HG03571 (cell line): ENCODE measurements around the gene SLC1A2.
A peak's percentile ranks its signal among the peaks of the same experiment; 100 is the strongest.

Experiments used
- ATAC-seq: cut with Tn5 transposase; IDR thresholded peaks from one replicate; pipeline ENCODE4 v1.9.1; 2021; ENCODE audit not compliant: unreplicated experiment

Gene SLC1A2

DNA sequence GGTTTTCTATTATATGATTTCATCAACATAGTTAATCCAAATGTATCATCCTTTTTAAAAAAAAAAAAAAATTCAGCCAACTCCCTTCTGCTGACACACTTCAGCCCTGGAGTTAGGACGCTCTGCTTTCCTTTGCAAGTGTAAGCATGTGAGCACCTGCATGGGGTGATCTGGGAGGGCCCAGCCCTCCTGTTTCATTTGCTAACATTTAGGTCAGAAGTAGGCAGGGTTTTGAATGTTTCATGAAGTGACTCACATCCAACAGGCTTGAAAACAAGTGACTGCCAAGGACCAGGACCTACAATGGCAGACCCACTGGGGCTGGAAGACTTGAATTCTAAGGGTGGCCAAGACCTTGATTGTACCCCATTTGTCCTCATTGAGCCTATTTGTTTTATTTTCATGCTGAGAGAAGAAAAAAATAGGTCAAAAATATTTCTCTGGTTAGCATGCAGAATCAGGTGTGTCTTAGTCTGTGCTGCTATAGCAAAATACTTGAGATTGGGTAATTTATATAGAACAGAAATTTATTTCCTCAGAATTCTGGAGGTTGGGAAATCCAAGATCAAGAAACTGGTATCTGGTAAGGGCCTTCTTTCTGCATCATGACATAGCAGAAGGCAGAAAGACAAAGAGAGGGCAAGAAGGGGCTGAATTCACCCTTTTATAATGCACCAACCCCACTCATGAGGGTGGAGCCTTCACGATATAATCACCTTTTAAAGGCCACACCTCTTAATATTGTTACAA is 142.8 kb downstream of the SLC1A2 start:
- no peak for ATAC-seq

DNA sequence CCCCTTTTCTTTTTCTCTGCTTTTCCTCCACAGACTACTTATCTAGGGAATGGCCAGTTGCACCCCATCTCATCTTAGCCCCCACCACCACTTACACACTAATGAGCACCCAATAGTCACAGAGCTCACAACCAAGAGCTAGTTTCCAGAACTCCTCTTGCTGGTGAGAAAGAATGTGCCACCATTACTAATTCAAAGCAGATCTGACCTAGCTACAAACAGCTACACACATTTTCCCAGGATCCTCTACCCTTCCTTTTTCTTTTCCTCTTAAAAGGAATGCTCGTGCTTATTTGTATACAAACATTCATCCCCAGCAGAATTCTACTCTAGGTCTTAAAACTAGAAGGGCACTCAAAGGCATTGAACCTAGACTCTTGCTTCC is 143.6 kb downstream of the SLC1A2 start:
- ATAC-seq: no peak

DNA sequence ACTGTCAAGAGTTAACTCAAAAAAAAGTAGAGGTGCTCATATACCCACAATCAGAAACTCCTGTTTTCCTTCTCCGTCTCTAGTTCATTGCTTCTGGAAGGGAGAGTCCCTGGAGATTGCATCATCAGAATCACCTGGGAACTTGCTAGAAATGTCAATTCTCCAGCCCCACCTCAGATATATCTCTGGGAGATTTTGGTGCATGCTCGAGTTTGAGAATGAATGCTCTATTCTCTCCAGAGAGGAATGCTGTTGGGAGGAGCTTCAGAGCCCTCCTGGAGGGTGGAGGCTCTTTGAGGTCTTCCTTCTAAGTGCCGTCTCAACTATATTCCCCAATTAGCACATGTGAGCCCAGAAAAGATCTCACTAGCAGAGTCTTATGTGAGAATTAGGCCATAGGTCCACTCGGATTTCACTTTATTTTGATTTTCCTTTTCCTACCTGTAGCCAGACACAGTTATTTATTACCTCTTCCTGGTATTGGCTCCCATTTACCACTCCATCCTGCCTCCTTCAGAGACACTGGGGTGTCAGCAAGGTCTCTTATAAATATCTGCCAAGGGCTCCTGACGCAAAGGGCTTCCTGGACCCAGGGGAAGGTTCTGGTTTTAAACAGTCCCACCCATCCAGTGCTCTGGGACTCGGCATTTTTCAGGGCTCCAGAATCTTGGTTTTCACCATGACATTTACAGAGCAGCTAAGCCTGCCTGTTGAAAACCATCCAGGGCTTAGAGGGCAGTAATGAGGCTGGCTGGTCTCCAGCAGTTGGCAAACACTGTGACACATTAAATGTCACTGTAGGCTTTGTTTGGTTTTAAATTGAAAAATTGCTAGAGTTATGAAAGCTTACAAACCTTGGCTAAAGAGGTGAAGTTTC is 144.2 kb downstream of the SLC1A2 start:
- ATAC-seq: no peak

DNA sequence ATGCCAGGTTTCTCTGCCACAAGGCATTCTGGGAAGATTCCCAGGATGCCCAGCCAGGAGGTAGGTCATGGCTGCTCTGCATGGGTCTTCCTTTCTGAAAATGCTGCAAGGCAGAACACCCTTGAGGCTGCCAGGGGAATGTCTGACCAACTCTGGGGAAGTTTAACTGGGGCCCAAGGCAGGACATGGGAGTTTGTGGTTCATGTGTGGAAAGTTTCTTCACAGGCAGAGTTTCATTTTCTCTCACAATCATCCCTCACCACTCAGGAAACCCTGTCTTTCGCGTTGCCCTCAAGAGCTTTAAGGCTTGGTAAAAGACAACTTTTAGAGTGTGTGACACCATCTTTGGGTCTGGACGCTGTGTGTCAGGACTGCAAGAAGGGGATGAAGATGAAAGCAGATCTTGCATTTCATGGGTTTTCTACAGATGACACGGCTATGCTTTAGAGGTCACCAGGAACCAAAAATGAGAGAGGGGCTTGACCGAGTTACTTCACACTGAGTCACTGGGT is 146.9 kb downstream of the SLC1A2 start:
- ATAC-seq: peak; percentile 88

DNA sequence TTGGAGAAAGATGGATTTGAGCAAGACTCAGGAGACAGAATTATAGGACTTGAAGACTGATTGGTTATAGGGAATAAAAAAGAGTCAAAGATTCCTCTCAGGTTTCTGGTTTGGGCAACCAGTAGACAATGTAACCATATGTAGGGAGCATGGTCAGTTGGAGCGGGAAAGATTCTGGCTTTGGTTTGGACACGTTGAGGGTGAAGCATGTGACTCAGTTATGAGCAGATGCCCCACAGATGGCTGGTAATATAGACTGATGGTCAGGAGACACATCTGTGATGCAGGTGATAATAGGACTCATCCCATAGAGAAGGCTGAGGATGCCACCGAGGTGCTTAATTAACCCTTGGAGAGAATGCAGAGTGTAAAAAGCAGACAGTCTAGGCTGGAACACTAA is 148.3 kb downstream of the SLC1A2 start:
- no peak for ATAC-seq

DNA sequence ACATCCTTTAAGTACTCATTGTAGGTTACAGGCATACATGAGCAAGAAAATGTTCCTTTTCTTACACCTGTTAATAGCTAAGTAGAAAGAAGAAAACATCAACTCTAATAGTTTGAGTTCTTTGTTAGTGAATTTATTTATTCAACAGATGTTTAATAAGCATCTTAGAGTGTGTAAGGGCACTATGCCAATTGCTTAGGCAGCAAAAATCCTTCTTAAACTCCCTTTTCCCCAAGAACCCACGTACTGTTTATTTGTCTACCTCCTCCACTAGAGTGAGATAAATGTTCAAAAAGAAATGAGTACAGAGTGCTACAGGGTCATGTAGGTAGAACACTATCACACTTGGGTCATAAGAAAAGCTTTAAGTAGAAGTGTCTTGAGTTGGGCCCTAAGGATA is 149.0 kb downstream of the SLC1A2 start:
- ATAC-seq: no peak

DNA sequence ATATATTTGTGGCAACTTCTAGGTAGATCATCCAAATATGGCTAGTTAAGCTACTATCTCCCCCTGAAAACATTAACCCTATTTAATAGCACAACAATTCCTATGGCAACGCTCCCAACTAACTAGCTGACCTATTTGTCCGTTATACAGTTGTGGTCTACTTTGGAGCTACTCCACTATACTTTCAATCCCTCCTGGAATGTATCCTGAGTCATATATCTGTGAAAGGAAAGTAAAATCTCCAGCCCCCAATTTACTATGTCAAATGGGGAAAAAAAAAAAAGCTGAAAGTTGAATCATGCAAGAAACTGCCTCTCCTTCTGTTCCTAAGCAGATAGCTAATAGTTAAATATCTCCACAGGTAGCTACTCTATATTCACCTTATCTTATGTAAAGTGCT is 151.9 kb downstream of the SLC1A2 start:
- ATAC-seq: no peak

DNA sequence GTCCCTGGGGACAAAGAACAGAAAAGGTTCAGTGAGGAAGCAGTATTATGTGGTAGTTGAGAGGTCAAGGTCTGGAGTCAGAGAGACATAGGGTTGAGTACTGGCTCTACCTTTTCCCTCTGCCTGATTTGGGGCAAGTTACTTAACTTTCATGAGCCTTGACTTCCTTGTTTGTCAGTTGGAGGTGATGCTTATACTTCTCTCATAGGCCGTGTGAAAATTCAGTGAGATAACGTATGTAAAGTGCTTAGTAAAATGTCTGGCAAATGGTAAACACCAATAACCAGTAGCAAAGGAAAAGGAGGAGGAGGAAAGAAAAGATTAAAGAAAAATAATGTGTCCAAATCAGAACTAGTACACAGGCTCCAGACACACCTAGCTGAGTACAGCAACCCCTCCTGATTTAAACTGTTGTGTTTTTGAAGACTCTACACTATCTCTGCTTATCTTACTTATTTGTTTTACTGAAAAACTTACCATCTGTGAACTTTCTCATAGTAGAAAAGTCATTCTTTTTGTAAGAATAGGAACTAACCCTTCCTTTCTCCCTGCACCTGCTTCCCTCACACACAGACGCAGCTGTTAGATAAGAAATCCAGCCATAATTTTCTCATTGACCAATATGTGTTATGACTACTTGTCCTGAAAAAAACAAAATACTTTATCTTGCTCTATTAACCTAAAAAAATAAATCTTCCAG is 153.5 kb downstream of the SLC1A2 start:
- ATAC-seq: no peak

DNA sequence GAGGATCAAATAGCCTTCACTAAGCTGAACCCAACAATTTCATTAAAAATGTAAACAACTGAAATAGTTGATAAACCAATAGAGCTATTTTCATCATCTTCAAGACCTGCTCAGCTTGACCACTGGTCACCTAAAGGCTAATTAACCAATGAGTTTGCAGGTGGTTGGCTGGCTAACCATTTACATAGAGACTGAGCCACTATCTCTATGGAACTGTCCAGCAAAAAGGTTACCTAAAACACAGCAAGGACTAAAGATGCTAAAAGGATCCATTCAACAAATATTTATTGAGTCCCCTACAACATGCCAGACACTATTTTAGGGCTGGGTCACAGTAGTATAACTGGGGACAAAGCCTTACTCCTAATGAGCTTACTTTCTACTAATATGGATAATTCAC is 156.6 kb downstream of the SLC1A2 start:
- ATAC-seq: no peak

DNA sequence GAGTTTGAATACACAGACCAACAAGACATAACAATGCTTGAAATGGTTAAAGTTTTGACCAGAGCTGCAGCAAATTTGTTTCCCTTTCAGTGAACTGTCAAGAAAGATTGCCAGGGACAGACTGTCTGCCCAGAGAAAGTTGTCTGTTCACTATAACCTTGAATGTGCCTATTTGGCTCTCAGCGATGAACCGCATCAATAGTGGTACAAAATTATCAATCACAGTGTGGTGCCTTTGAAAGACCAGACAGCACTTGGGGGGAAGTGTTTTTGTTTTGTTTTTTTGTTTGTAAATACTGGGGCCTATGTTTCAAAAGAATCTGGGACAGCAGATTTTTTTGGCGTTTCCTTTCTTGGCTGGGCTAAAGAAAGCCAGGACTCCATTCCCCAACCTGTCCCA is 157.3 kb downstream of the SLC1A2 start:
- ATAC-seq: no peak

DNA sequence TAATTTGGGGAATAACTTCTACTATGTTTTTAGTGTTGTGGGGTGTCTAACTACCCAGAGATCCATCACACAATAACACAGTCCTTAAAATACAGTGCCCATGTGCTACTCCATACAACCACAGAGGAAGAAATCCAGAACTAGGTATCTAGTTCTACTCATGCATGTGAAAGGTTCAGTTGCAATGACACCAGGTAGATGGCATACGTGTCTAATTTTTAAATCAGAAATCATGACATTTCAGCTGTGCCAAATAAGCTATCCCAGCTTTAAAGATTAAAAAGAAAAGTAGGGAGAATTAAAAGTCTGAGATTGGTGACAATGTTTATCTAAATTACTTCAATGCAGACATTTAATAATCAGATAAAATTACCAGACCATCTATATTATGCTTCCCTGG is 158.2 kb downstream of the SLC1A2 start:
- ATAC-seq: no peak

DNA sequence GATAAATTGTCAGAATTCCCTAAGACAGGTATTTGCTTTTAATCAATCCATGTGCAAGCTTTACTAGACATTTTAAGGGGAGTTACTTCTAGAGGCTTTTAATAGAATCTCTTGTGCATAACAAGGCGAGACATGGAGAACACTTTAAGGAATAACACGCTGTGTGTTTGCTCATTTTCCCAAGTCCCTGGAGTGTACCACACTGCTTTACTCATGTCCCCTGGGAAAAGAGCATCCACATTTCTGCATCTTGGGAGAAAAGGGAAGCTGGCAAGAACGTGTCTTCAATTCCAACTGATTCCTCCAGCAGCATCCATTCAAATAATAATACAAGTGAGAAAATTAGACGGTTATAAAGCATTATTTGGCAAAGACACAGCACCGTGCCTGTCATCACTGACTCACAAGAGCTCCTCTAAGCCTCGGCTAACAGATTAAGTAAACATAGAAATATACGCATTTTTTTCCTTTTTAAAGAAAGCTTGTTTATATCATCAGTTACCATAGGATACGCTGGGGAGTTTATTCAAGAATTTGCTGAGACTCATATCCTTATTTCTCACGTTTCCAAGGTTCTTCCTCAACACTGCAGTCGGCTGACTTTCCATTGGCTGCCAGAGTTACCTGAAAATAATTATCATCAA is 158.9 kb downstream of the SLC1A2 start:
- ATAC-seq: no peak

DNA sequence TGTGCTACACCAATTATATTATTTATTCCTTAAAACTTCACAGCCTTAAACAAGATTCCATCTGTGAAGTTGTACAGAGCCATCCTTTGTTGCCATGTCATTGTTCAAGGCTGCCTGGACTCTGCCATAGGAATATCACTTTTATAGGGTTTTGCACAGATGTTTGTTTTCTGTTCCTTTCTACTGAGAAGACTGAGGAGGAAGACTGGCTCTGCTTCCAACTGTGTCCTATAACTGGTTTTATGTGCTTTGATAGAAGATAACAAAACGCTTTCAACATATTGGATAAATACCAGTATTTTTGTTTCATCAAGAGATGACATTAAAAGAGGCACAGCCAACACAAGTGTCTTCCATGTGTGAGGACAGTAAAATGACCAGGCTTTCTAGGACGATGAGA is 159.8 kb downstream of the SLC1A2 start:
- no peak for ATAC-seq

DNA sequence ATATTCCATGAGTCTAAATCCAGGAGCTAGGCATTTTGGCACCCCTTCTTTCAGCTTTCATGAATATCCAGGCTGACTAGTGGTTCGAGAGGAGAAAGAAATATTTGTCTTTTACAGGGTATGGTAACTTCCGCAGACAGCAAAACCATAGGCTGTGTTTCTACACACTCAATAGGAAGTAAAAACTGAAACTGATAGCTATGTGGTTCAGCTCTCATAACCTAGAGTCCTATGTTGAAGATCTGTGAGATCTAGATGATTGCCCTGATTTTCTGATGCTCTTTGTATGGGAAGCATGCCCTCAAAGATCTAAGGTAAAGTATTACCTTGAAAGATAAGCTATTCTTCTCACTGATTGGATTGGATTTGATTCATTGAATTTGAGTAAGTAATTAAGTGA is 162.1 kb downstream of the SLC1A2 start:
- peak; percentile 98 for ATAC-seq

DNA sequence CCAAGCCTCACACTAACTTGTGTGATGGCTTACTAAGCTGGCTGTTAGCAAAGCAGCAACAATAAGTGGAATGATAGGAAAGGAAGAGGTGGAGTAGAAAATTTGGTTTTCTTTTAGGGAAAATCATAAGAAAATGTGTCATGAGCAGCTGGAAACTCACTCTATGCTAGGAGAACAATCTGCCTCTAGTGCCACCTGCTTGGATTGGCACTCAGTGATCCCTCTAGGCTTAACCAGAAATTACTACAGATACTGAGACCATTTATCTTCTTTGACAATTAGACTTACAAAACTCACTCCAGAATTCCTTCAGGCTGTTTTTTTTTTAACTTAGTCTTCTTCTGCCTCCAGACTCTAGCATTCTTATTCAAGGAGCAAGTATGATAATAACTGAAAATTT is 163.1 kb downstream of the SLC1A2 start:
- no peak for ATAC-seq

DNA sequence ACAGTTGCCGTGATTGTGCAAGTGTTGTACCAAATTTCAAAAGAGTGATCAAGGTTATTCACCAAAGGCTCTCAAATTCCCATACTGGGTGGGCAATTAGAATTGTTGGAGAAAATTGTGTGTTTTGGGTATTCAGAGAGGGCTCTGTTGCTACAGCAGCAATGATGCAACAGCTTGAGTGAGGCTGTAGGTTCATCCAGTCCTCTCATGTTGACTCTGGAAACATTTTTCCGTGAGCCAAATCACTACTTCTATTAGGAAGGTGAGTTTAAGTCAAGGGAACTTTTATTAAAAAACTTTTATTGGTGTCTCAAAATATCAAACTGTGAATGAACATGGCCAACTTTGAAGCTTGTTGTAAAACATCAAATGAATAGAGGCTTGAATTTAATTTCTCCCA is 163.8 kb downstream of the SLC1A2 start:
- ATAC-seq: no peak

DNA sequence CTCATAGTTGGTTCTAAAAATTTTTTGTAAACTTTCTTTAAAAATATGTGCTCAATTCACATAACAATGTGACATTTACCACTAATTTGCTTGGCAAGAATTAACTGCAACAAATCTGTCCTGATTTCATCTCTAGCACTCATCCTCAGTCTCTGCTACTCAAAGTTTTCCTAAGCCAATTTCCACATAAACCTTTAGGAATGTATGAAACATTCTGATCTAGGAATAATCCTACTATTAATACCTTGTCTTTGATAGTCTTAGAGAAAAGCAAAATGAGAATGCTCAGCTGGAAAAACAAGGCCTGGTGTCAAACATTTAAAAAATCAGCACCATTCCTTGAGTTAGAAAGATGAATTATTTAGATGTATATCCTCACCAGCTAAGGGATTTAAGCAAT is 166.1 kb downstream of the SLC1A2 start:
- ATAC-seq: no peak

DNA sequence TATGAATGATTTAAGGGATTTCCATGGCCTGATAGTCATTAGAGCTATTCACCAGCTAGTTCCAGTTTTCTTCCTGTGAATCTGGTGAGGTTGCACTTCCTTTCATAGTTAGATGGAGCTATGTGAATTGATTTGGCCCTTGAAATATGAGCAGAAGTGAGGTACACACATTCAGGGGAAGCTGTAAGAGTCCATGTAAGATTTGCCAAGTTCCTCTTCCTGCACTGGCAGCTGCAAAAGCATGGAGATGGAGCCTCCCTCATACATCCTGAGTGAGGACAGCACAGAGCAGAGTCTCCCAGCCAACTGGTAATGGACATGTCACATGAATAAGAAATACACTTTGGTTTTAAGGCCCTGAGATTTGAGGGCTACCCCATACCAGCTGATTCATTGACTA is 168.7 kb downstream of the SLC1A2 start:
- ATAC-seq: no peak

DNA sequence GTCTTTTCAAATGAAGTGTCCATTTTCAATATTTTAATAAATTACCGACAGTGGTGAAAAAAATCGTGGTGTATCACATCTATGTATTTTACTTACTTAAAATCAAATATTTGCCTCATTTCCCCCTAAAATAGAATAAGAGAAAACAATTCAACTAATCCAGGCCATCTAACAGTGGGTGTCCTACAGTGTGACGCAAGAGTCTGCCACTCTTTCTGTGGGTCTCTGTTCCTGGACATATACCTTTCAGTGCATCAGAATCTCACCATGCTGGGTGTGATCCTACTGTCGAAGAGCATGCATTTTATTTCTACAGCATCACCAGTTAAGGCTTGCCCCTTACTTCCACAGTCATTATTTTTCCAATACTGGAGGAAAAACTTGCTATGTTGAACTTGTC is 169.2 kb downstream of the SLC1A2 start:
- no peak for ATAC-seq

DNA sequence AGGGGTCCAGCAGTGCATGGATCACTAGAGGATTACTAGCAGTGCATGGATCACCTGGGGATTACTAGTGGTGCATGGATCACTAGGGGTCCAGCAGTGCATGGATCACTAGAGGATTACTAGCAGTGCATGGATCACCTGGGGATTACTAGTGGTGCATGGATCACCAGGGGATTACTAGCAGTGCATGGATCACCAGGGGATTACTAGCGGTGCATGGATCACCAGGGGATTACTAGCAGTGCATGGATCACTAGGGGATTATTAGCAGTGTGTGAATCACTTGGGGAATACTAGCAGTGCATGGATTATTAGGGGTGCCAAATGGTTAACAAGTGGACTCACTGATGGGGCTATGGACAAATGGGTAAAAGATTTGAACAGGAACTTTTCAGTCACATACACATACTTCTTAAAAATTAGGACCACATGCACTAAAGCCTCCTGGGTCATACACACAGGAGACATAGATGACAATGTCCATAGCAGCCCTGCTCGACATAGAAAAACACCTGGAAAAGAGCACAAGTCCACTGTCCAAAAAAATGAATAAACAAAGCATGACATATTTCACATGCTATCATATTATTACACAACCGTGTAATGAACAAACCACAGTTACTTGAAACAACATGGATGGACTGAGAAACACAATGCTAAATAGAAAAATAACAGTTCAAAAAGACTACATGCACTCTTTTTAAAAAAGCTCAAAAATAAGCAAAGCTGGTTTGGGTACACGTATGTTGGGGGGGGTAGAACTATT is 170.6 kb downstream of the SLC1A2 start:
- no peak for ATAC-seq
